Testis (tissue), 3 donors: ENCODE results near the gene LPAR3. TPM values are rescaled to one million over a fixed set of nuclear protein-coding genes. Genes with fewer than 3 reads are reported as not detected.

ENCODE experiments used
- DNase-seq: peaks from one replicate; pipeline ENCODE4 v3.0.0-alpha.2; 2019
- H3K27ac ChIP-seq, 2 donors: fragments of 200-600 bp; sonication (generic); one replicate each; pipeline ENCODE4 v1.5.1; 2019
- H3K27me3 ChIP-seq: fragments of 200-600 bp; sonication (generic); one replicate; pipeline ENCODE4 v1.5.1; 2019
- H3K36me3 ChIP-seq: fragments of 200-600 bp; sonication (generic); one replicate; pipeline ENCODE4 v1.5.1; 2017; ENCODE audit warnings: low read depth; ENCODE audit errors: missing control alignments
- H3K4me1 ChIP-seq: fragments of 200-600 bp; sonication (generic); one replicate; pipeline ENCODE4 v1.5.1; 2019
- H3K4me3 ChIP-seq, 2 donors: fragments of 200-600 bp; sonication (generic); one replicate each; pipeline ENCODE4 v1.5.1; 2017 to 2019
- H3K9me3 ChIP-seq: fragments of 200-600 bp; sonication (generic); one replicate; pipeline ENCODE4 v1.5.1; 2017
- POLR2A ChIP-seq: fragments of 450-650 bp; IDR thresholded peaks from one replicate; pipeline ENCODE4 v1.6.1; 2017; ENCODE audit warnings: antibody characterized with exemption, mild to moderate bottlenecking, moderate library complexity
- WGBS, 2 donors: methylation state at CpG; one replicate each; pipeline ENCODE4 v1.1.5; 2018; 5-methylcytosine and 5-hydroxymethylcytosine counted together
- intact Hi-C: fragments of 100-400 bp; cut with DNase I; formaldehyde crosslinking; loops from one replicate; pipeline ENCODE4 v1.15.1; 2023; ENCODE audit warnings: low total_unique reads
- polyA plus RNA-seq: library from polyadenylated mRNA; stranded (reverse); fragments of 350-450 nt; fragmentation: Illumina TruSeq; extraction: RNeasy Lipid Tissue Mini Kit (QIAGEN cat#74804); gene quantifications from one replicate; pipeline ENCODE4 v1.2.3, GENCODE V29; 2014; ENCODE audit warnings: low read depth, low replicate concordance; ENCODE audit not compliant: insufficient read depth
- total RNA-seq, 2 donors: library from RNA; depleted of rRNA; stranded (reverse); fragments of >200 nt; gene quantifications; one replicate each; pipeline ENCODE4 v1.2.3, GENCODE V29; 2016
- TF ChIP-seq, protein P1 (sequence below), 3 experiments: fragments of 450-650 bp in 2 of 3; fragments of 200-600 bp in 1 of 3; sonication (generic) in 1 of 3; IDR thresholded peaks; one replicate each; pipeline ENCODE4 v1.5.1; 2016 to 2019; ENCODE audit warnings: antibody characterized with exemption in 3 of 3, mild to moderate bottlenecking in 2 of 3, moderate library complexity in 1 of 3

The LPAR3 gene
- total and polyA plus RNA-seq, 3 donors from 2014 or later = 23.3 to 73.8 (median 65.9) TPM

DNA sequence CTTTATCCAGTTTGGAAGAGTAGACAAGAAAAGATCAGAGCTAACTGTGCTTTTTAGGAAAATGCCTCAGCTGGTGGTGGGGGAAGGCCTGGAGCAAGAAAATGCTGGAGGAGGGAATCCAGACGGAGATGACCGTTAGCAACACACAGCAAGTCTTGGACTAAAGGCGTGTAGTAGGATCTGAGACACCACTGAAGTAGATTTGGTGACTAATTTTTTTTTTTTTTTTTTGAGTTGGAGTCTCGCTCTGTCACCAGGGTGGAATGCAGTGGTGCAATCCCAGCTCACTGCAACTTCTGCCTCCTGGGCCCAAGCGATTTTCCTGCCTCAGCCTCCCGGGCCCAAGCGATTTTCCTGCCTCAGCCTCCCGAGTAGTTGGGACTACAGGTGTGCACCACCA lies 41.2 kb downstream of the LPAR3 start:
- H3K9me3 ChIP-seq = no peaks in the 10 kb centered on the region
- TF ChIP-seq, protein P1, sequence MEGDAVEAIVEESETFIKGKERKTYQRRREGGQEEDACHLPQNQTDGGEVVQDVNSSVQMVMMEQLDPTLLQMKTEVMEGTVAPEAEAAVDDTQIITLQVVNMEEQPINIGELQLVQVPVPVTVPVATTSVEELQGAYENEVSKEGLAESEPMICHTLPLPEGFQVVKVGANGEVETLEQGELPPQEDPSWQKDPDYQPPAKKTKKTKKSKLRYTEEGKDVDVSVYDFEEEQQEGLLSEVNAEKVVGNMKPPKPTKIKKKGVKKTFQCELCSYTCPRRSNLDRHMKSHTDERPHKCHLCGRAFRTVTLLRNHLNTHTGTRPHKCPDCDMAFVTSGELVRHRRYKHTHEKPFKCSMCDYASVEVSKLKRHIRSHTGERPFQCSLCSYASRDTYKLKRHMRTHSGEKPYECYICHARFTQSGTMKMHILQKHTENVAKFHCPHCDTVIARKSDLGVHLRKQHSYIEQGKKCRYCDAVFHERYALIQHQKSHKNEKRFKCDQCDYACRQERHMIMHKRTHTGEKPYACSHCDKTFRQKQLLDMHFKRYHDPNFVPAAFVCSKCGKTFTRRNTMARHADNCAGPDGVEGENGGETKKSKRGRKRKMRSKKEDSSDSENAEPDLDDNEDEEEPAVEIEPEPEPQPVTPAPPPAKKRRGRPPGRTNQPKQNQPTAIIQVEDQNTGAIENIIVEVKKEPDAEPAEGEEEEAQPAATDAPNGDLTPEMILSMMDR (IDR thresholded peaks at IDR 0.05) = no peak
- no peak for TF ChIP-seq POLR2A
- H3K36me3 ChIP-seq = no peaks in the 10 kb centered on the region
- H3K27me3 ChIP-seq = no peaks in the 10 kb centered on the region
- no peak overlapping the region for H3K27ac ChIP-seq
- no peak for DNase-seq
- peaks cover 15% of the 10 kb centered on the region for H3K4me1 ChIP-seq
- 80 to 91% methylated on average over 8 of the region's 8 CpGs for WGBS, 2 donors
- no peak overlapping the region for H3K4me3 ChIP-seq
- intact Hi-C loops = no loop called here

- peaks cover 11% of the 10 kb centered on the region for H3K4me1 ChIP-seq
- 55 to 62% methylated on average over 7 of the region's 7 CpGs for WGBS, 2 donors
- no peak for DNase-seq
- TF ChIP-seq, protein P1 (IDR thresholded peaks at IDR 0.05) = no peak
- TF ChIP-seq POLR2A = no peak
- no peaks in the 10 kb centered on the region for H3K9me3 ChIP-seq
- no peaks in the 10 kb centered on the region for H3K36me3 ChIP-seq
- no peak overlapping the region for H3K4me3 ChIP-seq
- H3K27me3 ChIP-seq = no peaks in the 10 kb centered on the region
- intact Hi-C loops = no loop called here
- no peak overlapping the region for H3K27ac ChIP-seq
These were observed 43.5 kb downstream of the LPAR3 start for GRCh38 chr1:84849357-84849975.

- peak; percentile 92 for DNase-seq
- 50 to 62% methylated on average over 5 of the region's 5 CpGs for WGBS, 2 donors
- peaks cover 11% of the 10 kb centered on the region for H3K4me1 ChIP-seq
- intact Hi-C loops = no loop called here
- TF ChIP-seq, protein P1 (IDR thresholded peaks at IDR 0.05) = no peak
- no peak for TF ChIP-seq POLR2A
- no peaks in the 10 kb centered on the region for H3K9me3 ChIP-seq
- H3K27ac ChIP-seq = peak overlapping the region; percentile 36 to 39
- no peak overlapping the region for H3K4me3 ChIP-seq
- no peaks in the 10 kb centered on the region for H3K27me3 ChIP-seq
- H3K36me3 ChIP-seq = no peaks in the 10 kb centered on the region
These were observed 45.5 kb downstream of the LPAR3 start for GRCh38 chr1:84847253-84848250.

DNA sequence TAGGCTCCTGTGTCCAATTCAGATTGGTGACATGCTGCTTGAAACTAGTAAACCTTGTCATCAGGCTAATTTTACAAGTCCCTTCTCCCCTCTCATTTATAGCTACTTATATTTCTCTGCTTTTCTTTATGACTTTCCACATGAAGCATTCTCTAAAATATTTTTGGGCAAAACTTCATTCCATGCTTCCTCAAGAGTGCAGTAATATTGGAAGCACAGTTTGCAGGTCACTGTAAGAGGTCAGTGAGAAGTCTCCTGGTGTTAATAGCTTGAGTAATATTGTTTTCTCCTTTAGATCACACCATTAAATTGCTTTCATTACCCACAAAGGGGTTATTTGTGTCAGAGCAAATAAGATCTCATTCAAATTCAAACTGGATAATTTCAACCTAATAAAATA lies 46.6 kb downstream of the LPAR3 start:
- intact Hi-C loops = no loop called here

More for the DNA sequence above, 46.6 kb downstream of the LPAR3 start:
- Histone ChIP-seq H3K9me3 (no peaks in the 10 kb centered on the region), H3K4me3 (no peak overlapping the region), H3K4me1 (peaks cover 11% of the 10 kb centered on the region), H3K27ac (no peak overlapping the region), H3K36me3 (no peaks in the 10 kb centered on the region), H3K27me3 (no peaks in the 10 kb centered on the region)
- DNase-seq = no peak
- TF ChIP-seq, protein P1 (IDR thresholded peaks at IDR 0.05) = no peak
- no peak for TF ChIP-seq POLR2A
